Adrenal gland (tissue), 12 donors: ENCODE results near the gene TMEM151B. TPM values are rescaled to one million over a fixed set of nuclear protein-coding genes. Genes with fewer than 3 reads are reported as not detected.

Source experiments
- DNase-seq, 7 donors: peaks; one replicate each; pipeline ENCODE4 v3.0.0-alpha.2; 2019 to 2020
- H3K27ac ChIP-seq, 5 donors: fragments of 200-600 bp; sonication (generic) in 4 of 5; 1 replicate in 3 of 5; 2 replicates in 2 of 5; pipeline versions ENCODE4 v1.5.1 to v1.8.0; 2016 to 2020; ENCODE audit warnings: mild to moderate bottlenecking in 1 of 5
- H3K27me3 ChIP-seq: fragments of 200-600 bp; 2 replicates; pipeline ENCODE4 v1.8.0; 2021
- H3K36me3 ChIP-seq, 2 donors: fragments of 200-600 bp; replicated peaks in 1 of 2; 1 replicate in 1 of 2; 2 replicates in 1 of 2; pipeline versions ENCODE4 v1.5.1 to v1.8.0; 2018 to 2022
- H3K4me1 ChIP-seq, 2 donors: fragments of 200-600 bp; replicated peaks in 1 of 2; 1 replicate in 1 of 2; 2 replicates in 1 of 2; pipeline versions ENCODE4 v1.5.1 to v1.8.0; 2018 to 2021
- H3K4me3 ChIP-seq, 4 donors: fragments of 200-600 bp; sonication (generic) in 3 of 4; one replicate each; pipeline ENCODE4 v1.5.1; 2016 to 2018
- H3K9me3 ChIP-seq, 3 donors: fragments of 200-600 bp; sonication (generic) in 1 of 3; replicated peaks in 1 of 3; 1 replicate in 2 of 3; 2 replicates in 1 of 3; pipeline versions ENCODE4 v1.5.1 to v1.8.0; 2016 to 2021
- CTCF ChIP-seq, 6 experiments: fragments of 450-650 bp in 4 of 6; fragments of 200-600 bp in 2 of 6; sonication (generic) in 1 of 6; IDR thresholded peaks; 1 replicate in 5 of 6; 2 replicates in 1 of 6; pipeline versions ENCODE4 v1.5.1 to v1.8.0; 2016 to 2021; ENCODE audit warnings: antibody characterized with exemption in 6 of 6, mild to moderate bottlenecking in 2 of 6, moderate library complexity in 1 of 6
- POLR2A ChIP-seq, 2 donors: fragments of 450-650 bp; IDR thresholded peaks; one replicate each; pipeline ENCODE4 v1.6.1; 2017; ENCODE audit warnings: antibody characterized with exemption in 2 of 2, mild to moderate bottlenecking in 2 of 2, moderate library complexity in 1 of 2
- WGBS, 4 donors: extraction: QIAGEN DNeasy Blood & Tissue Kit in 2 of 4; methylation state at CpG; one replicate each; pipeline versions ENCODE4 v1.1.5 to v1.1.7; 2013 to 2017; 5-methylcytosine and 5-hydroxymethylcytosine counted together
- intact Hi-C, 2 donors: fragments of 100-400 bp; cut with DNase I; formaldehyde crosslinking; loops; one replicate each; pipeline versions ENCODE4 v1.14.1 to v1.15.0; 2022 to 2023
- polyA plus RNA-seq, 3 donors: library from polyadenylated mRNA; stranded (reverse); fragments of 200-250 nt in 2 of 3; fragments of 350-450 nt in 1 of 3; fragmentation: Illumina TruSeq in 1 of 3; extraction: RNeasy Lipid Tissue Mini Kit (QIAGEN cat#74804) in 1 of 3; gene quantifications; one replicate each; pipeline ENCODE4 v1.2.3, GENCODE V29; 2013 to 2014
- total RNA-seq, 9 donors: library from RNA; depleted of rRNA in 4 of 9; stranded (reverse); fragments of >200 nt in 4 of 9; fragments of 120-200 nt in 1 of 9; fragmentation: NEBNext Ultra II Directional in 1 of 9; extraction: Animal tissue kit (Norgen Biotek cat#: 25700) in 1 of 9; gene quantifications; one replicate each; pipeline versions ENCODE4 v1.1.0 to v1.2.4, GENCODE V29; 2013 to 2023
- donor health status: healthy with polysubstance abuse.
- donor health status: Bipolar disorder and iron deficiency.
- donor health status: DM: yes; HTN: yes; CAD: no.
- donor health status: DM: no; HTN: no; CAD: no.
- donor health status: DM: no; HTN: no; CAD: no.
- donor health status: DM: yes; HTN: yes; CAD: no.

The TMEM151B gene
- total and polyA plus RNA-seq, 12 donors, result 0.07 to 3.9 (median 0.79) TPM; not detected in 2

DNA sequence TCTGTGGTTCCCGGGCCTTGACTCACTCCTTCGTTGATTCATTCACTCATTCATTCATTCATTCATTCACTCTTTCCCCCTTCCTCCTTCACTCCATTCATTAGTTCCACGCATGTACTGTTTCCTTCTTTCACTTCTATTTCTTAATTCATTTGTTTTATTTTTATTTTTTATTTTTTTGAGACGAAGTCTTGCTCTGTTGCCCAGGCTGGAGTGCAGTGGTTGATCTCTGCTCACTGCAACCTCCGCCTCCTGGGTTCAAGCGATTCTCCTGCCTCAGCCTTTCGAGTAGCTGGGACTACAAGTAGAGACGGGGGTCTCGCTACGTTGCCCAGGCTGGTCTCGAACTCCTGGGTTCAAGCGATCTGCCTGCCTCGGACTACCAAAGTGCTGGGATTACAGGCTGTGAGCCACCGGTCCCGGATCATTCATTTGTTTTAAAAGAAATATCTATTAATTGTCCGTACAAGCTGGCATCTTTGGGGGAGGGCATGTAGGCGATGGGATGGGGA is 4.5 kb upstream of the TMEM151B start:
- no peaks in the 10 kb centered on the region for H3K9me3 ChIP-seq
- H3K27ac ChIP-seq, result peak overlapping the region in 3 of 5 donors; percentile 73 to 85 (median 82)

GRCh38 chr6:44266347-44266746 is 3.9 kb upstream of the TMEM151B start:
- no peaks in the 10 kb centered on the region for H3K36me3 ChIP-seq
- peaks cover 21 to 28% of the 10 kb centered on the region in 2 donors for H3K4me1 ChIP-seq
- TF ChIP-seq POLR2A (IDR thresholded peaks at IDR 0.05) (no peak), CTCF (IDR thresholded peaks at IDR 0.05) (no peak)
- H3K27me3 ChIP-seq, result peaks cover 1% of the 10 kb centered on the region
- 64 to 78% (median 72%) methylated on average over 3 of the region's 3 CpGs for WGBS, 4 donors
- peak overlapping the region in 1 of 5 donors; percentile 82 for H3K27ac ChIP-seq
- H3K9me3 ChIP-seq, result no peaks in the 10 kb centered on the region
- intact Hi-C loops, result no loop called here
- no peak overlapping the region for H3K4me3 ChIP-seq
- DNase-seq, result no peak

More for the DNA sequence above, 4.5 kb upstream of the TMEM151B start:
- peak in 1 of 7 donors; percentile 63 for DNase-seq
- H3K4me1 ChIP-seq, result peaks cover 21 to 28% of the 10 kb centered on the region in 2 donors
- intact Hi-C loops, result no loop called here
- no peaks in the 10 kb centered on the region for H3K27me3 ChIP-seq
- H3K4me3 ChIP-seq, result peak overlapping the region in 2 of 4 donors; percentile 64 to 68
- no peaks in the 10 kb centered on the region for H3K36me3 ChIP-seq
- TF ChIP-seq CTCF (IDR thresholded peaks at IDR 0.05) (no peak), POLR2A (IDR thresholded peaks at IDR 0.05) (no peak)
- 60 to 64% (median 62%) methylated on average over 17 of the region's 17 CpGs for WGBS, 4 donors

GRCh38 chr6:44267252-44267651 is 3.0 kb upstream of the TMEM151B start:
- Histone ChIP-seq H3K36me3 (no peaks in the 10 kb centered on the region), H3K27ac (no peak overlapping the region), H3K9me3 (no peaks in the 10 kb centered on the region), H3K4me3 (no peak overlapping the region), H3K27me3 (peaks cover 9% of the 10 kb centered on the region), H3K4me1 (peaks cover 21 to 27% of the 10 kb centered on the region in 2 donors)
- TF ChIP-seq CTCF (IDR thresholded peaks at IDR 0.05) (no peak), POLR2A (IDR thresholded peaks at IDR 0.05) (no peak)
- WGBS, 4 donors, result 60 to 64% (median 61%) methylated on average over 9 to 10 of the region's 10 CpGs
- no peak for DNase-seq
- intact Hi-C loops, result no loop called here

DNA sequence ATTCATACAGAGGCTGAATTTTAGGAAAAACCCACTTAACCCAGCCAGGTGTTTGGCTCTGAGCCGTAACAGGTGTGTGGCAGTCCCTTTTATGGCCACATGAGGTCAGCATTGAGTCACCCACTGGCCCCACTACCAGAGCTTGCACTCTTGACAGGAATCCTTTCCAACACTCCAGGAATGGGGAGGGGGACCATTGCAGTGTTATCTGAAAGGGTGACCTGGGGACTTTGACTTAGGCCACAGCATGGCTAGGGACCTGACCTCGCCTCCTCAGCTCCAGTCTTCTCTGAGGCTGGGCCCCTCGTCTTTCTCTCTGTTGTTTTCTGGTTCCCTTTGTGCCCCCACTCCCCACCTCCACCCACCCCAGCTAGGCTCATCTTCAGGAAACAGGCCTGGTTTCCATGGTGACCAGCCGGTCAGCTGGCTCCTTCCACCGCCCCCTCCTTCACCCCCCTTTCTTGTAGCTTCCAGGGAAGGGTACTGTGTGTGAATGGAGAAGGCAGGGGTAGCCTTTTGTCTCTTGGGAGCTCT is 2.1 kb upstream of the TMEM151B start:
- H3K27ac ChIP-seq, result no peak overlapping the region
- H3K27me3 ChIP-seq, result peaks cover 11% of the 10 kb centered on the region
- H3K4me1 ChIP-seq, result peaks cover 18 to 19% of the 10 kb centered on the region in 2 donors
- intact Hi-C loops, result loop anchor here in 1 of 2 donors (2.0 kb wide), 1 partner anchor 71 kb away; no protein-coding TSS in a partner anchor
- peak in 6 of 7 donors; percentile 43 to 85 (median 62) for DNase-seq
- H3K4me3 ChIP-seq, result no peak overlapping the region
- WGBS, 4 donors, result 12 to 22% (median 21%) methylated on average over 4 to 5 of the region's 5 CpGs
- no peak for TF ChIP-seq POLR2A (IDR thresholded peaks at IDR 0.05)
- peak; percentile 83 to 94 (median 87) for TF ChIP-seq CTCF (IDR thresholded peaks at IDR 0.05)
- H3K9me3 ChIP-seq, result no peaks in the 10 kb centered on the region
- no peaks in the 10 kb centered on the region for H3K36me3 ChIP-seq
